GOT3 (cell line): ENCODE results near the gene TNIK.

ENCODE experiments used
- DNase-seq: peaks from one replicate; lab custom pipeline; 2025; ENCODE audit warnings: mixed read lengths; lab: John Stamatoyannopoulos, UW

TNIK gene

DNA sequence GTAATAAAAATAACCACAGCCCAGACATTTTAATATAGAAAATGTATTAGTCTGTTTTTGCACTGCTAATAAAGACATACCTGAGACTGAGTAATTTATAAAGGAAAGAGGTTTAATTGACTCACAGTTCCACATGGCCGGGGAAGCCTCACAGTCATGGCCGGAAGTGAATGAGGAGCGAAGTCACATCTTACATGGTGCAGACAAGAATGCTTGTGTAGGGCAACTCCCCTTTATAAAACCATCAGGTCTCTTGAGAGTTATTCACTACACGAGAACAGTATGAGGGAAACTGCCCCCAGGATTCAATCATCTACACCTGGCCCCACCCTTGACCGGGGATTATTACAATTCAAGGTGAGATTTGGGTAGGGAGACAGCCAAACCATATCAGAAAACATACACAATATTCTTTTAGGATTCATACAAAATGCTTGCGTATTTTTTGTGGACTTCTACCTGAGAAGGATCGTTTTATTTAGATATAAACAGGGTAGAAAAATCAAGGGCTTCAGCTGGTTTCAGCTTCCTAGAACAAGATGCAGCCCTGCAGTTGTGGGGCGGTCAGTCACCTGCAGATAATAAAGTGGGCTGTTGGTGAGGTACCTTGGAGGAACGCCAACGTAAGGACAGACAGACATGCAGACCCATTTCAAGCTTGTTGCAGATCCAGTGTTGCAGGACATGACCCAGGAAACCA lies 101.9 kb downstream of the TNIK start:
- DNase-seq: no peak

DNA sequence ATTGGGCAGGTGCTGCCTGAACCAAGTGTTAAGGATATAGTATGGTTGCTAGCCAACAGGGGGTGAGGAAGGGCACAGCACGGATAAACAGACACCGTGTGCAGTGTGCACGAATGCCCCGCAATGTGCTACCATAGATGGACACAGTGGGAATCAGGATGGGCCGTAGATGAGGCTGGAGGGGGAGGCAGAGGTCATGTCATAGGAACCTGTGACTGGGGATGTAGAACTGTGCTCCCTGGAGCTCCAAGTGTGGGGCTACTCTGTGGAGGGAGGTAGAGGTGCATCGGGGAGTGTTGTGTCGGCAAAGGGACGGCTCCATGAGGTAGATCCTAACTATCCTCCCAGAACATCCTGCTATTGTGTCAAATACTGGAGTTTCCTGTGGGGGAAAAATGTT lies 102.5 kb downstream of the TNIK start:
- no peak for DNase-seq

DNA sequence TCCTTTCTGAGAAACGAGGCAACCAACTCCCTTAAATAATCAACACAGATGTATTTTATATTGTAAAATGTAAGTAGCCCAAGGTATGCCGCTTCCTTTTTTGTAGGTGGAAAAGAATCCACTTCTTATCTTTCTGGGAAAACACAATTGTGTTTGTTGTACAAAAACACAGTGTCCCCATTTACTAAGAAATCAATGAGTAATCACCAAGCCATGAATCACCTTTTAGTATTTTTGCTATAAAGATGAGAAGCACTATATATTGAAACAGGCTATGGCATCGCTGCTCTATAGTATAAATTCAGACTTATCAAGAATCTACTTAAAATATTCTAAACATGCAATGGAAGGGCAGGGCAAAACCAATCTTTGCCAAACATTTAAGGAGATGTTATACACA lies 104.0 kb downstream of the TNIK start:
- DNase-seq: no peak

DNA sequence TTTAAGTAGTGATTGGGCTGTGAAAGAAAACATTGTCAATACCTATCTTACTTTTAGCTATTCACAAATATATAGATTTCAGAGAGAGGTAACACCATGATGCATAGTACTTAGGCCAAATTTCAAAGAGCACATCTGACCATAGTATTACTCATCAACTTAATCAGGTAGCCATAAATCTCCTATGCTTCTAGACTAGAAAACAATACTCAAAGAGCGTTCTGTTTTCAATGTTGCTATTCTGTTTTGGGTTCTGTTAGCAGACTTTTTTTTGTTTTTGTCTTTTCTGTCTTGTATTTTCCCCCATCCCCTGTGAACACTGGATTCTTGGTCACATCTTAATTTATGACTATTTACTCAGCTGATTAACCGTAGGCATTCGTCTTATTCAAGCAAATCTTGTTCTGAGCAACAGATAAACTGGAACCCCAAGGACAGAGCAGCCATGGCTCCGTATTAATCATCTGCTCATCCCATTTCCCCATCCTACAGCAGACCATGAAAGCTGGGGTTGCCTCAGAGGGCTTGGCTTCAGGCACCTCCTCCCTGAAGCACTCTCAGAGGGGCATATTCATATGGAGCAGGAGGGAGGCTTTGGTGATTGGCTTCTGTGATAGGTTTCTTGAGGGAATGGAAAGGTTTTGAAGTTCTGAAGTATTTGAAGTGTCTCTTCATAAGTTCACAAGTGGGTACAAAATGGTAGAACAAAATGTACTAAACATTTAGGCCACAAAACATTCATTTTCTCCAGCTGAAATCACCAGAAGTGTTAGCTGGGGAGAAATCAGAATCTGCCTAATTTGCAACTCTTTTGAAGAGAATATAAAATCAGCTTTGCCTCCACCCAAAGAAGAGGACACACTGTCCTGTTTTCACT lies 105.3 kb downstream of the TNIK start:
- DNase-seq: no peak

DNA sequence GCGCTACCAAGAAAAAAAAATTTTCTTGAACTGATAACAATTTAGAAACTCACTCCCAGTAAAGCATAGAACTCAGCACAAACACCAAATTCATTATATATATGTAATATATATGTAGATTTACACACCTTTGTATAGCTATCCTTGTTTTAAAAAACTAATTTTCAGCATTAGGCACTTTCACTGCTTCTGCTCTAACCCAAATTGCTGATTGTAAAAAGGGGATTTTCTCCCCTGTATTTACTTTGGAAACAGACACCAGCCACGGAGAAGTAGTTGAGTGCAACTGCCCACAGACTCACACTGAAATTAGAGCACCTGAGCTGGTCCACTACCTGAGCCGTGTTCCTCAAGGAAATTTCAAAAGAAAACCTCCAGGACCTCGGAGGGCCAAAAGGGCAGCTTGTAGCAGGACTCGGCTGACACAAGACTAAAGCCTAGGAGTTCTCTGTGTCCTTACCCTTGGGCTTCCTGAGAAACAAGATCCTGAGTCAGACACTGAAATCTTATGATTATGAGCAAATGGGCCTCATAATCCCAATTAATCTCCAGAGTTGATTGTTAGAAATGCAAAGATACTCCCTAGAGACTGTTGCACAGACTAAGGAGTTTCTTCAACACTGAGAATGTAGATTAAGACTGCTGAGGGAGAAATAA lies 106.0 kb downstream of the TNIK start:
- DNase-seq: no peak

DNA sequence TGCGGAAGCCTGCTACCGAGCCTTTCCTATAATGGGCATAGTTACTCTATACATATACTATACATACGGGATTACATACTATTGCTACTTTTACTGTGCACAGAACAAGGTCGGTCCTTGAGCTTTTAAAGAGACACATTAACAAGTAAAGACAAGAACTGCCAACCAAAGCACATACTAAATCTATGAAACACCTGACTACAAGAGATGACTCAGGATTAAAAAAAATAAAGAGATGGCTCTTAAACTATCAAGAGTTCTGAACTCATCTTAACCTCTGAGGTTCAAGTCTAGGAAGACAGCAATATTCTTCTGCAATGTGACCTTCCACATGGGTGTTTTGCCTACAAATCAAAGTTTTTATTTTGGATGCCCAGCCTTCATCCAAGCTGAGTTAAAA lies 106.8 kb downstream of the TNIK start:
- DNase-seq: no peak

DNA sequence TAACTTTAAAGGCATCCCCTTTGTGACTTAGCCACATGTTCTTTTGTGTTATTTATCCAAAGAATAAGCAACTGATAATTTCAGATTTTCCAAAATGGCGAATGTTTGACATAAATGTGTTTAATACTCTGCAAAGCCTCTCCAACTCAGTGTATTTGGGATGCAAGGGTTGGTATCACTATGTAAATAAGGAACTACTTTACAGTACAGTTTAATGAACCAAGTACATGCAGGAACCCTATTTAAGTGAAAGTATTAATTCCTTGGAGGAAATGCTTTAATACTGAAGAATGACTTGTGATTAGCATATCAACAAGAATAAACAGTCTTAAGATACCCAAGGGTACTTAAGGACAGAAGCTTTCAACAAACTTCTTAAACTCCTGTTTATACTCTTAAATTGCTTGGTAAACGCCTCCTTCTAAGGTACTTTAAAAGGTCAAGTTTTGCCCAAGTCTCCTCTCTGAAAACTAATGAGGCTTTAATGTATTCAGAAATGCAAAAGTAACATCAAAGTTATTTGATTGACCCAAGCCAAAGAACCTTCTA lies 107.7 kb downstream of the TNIK start:
- DNase-seq: no peak

DNA sequence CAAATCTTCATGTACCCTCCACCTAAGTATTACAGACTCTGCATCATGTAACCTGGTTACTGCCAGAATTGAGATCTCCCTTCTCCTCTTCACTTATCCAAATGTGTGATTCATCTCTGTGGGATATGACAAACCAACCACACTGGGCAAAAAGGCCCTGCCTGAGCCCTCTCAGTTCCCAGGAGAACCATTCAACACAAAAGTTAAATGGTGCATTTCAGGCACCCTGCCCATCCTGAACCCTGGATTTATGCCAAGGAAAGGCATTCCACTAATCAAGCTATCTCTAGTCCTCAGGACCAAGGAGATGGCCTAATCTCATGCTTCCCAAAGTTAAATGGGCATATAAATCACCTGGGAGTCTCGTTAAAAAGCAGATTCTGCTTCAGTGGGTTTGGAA lies 108.5 kb downstream of the TNIK start:
- DNase-seq: peak; percentile 80

DNA sequence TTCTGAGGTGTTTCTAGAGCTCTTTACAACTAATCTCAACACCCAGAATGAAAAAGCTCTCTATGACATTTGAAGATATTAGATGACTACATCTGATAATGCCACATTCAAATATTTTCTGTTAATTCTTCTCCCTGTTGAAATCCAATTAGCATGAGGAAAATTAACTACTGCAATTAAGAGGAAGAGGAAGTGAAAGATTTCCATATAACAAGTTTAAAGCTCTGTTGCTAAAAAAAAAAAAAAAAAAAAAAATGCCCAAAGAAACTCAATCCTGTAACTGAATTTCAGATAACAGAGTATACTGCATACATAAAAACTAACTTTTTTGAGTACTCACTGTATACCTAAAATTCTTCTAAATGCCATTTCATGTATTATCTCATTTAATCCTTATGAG lies 109.8 kb downstream of the TNIK start:
- no peak for DNase-seq

DNA sequence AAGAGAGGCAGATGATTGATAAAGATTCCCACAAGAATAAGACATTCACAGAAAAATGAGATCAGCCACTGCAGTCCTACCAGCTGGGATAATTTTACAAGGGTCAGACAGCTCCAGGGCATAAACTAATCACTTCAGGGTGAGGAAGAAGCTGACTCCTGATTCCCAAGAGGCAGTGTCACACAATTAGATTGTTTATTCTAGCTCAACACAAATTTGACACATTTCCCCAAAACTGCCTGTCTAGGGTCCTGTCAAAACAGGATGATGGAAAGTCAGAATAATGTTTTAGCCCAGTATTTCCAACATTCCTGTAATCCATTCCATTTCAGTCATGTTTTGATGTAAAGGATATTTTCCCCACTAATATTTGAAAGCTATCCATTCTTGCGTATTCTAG lies 110.8 kb downstream of the TNIK start:
- DNase-seq: no peak

DNA sequence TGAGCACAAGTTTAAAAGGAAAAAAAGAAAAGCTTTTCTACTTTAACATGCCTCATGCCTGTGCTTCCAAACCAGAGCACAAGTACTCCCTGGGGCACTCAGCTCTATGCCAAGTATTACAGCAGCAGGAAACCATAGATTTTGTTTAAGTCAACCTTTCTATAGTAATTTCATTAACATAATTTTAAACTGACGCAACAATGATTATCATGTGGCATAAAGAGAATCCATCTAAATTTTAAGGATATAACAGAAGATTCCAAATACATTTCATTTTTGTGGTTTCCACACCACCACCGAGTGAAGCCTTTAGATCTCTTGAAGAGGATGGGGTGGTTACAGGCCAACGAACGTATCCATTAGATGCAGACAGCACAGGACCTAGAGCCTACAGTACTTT lies 112.1 kb downstream of the TNIK start:
- DNase-seq: no peak

DNA sequence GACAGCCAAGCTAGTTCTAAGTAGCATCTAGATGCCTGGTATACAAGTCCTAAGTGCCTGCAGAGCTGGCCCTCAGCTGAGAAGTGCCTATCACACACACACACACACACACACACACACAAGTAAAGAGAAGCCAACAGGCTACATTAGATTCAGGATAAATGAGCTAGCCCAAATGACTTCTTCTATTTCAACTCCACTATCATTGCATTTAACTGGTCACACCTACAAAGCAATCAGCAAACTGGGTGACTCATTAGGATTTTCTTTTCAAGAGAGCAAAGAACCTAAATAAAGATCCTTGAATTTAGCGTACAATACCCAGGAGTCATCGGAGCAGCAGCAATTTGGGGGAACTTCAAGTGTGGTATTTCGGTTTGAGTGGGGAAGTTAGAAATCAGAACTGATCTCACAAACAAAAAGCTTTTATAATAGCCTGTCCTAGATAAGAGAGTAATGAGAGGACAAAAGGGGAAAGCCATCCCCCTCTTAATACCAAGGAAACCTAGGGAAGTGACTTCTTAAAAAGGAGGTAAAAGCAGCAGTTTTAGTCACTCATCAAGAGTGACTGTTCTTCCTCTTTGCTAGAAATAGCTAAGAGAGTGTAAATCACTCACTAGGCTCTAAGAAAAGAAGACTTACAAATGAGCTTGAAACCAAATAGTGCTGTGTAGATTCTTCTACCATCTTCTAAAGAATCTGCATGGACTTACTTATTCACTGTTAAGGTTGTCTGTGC lies 112.7 kb downstream of the TNIK start:
- DNase-seq: no peak

DNA sequence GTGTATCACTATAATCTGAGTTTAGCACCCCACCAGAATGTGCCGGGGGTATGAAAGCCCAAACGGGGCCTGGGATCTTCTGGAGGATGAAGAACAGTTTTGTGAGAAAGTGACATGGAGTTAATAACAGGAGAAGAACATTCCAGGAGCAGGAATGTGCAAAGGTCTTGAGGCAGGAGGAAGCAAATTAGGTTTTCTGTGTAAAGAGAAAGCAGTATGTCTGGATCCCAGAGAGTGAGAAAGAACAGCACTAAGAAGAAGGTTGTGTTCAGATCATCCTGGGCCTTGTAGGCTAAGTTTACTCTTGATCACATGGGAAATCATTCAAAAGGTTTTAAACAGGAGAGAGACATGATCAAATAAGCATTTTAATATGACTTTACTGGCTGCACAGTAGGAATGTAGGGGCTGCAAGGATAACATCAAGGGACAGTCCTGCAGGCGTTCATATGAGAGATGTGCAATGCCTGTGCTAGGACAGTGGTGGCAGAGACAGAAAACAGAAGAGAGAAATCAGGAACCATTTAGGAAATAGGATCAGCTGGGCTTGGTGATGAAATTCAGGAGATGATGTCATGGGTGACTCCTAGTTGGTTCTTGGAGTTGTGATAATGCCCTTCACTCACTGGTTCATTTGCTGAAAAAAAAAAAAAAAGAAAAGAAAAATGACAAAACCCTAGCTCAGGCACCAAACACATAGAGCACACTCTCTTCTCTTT lies 113.5 kb downstream of the TNIK start:
- DNase-seq: no peak

DNA sequence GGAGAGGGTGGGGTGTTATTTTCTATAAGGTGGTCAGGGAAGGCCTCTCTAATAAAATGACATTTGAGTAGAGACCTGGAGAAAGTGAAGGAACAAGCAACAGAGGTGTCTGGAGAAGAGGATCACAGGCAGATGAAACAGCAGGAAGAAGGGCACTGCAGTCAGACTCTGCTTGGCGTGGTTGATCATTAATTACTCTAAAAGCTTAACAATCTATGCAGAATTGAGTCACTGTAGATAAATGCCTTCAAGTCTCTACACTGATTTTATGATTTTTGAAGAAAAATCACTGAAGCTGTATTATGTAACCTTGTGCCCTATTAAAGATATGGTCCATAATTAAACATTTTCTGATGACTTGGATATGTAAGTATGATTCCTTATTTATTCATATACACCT lies 114.2 kb downstream of the TNIK start:
- no peak for DNase-seq

DNA sequence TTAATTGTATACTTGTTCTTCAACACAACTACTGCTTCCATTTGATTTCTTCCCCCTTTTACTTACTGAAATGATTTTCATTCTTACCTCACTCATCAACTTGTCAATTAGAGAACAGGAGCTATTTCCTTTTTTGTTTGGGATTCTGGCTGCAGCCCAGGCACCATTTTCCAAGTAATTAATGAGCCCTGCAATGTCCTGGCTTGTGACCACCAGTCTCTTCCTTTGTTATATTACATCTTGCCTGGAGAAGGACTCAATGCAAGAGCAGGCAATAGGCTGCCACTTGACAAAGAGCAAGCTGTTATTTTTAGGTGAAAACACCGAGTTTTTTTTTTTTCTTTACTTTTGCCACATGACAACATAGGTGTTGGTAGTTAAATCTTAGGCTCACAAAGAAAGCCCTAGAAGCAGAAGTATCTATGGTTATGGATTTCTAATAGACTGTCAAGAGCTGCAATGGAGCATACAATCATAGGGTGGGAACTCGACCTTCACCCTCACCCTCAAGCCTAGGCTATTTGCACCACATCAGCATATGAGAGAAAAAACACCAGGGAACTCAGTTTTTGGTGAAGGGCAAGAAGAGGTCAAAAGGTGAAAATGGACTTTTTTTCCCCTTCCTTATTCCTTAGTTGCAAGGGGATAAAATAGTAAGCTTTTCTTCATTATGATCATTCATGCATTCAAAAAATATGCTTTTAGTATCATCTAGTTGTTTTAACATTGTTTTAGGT lies 114.9 kb downstream of the TNIK start:
- DNase-seq: no peak

DNA sequence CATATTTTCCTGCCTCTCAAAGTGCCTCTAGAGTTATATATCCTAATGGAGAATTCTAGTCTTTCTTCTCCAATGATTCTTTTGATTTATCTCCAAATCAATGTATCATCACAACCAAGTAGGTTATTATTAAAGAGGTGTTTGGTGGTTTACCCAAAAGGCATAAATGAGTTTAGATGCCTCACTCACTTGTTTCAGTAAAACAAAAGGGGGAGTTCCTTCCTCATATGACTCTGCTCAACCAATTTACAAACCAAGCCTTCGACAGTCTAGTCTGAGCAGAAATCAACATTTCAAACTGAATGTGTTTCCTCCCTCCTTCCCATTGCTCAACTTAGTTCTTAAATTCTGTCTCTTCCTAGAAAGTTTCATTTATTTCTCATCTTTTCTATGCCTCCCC lies 116.5 kb downstream of the TNIK start:
- no peak for DNase-seq

DNA sequence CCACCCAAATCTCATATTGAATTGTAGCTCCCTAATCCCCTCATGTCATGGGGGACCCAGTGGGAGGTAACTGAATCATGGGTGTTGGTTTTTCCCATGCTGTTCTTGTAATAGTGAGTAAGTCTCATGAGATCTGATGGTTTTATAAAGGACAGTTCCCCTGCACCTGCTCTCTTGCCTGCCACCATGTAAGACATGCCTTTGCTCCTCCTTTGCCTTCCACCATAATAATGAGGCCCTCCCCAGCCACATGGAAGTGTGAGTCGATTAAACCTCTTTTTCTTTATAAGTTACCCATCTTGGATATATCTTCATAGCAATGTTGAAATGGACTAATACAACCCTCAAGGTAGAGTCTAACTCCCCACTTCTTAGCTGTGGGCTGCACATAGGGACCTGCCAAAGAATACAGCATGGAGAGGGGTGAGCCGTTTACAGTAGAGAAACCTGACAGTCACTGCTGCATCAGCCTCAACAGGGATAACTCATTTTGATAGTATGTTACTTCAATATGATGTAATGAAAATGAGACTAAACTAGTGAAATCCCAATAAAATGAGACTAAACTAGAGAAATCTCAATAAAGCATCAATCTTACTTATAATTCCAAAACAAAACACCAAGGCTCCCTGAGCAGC lies 117.3 kb downstream of the TNIK start:
- no peak for DNase-seq

DNA sequence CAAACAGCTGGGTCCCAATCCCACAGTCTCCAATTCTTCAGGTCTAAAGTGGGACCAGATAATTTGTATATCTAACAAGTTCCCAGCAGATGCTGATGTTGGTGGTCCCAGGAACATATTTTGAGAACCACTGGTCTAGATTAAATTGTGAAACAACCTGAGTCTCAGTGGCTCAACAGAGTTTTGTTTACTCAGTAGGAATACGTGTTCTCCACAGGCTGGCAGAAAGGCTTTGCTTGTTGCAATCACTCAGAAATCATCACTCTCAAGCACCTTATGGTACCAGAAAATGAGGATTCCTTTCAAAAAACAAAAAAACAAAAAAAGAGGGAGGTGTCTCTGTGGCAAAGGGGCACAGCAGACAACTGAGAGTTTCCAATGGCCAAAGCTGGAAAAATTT lies 118.0 kb downstream of the TNIK start:
- no peak for DNase-seq

DNA sequence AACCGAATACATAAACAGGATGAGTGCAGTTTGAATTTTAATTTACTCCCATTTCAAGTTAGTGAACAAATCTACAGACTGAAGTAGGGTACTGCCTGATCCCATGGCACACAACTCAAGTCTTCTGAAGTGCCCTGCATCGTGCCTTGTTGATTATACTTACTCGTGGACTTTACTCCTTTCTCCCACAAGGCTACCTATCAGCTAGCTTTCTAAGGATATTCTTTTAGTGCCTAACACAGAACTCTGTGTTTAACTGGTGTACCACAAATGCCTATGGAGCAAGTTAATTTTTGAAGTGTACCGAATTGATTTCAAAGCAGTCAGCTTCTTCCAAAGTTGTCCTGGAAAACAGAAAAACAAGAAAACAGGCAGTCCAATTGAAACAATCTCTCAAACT lies 119.8 kb downstream of the TNIK start:
- DNase-seq: no peak

DNA sequence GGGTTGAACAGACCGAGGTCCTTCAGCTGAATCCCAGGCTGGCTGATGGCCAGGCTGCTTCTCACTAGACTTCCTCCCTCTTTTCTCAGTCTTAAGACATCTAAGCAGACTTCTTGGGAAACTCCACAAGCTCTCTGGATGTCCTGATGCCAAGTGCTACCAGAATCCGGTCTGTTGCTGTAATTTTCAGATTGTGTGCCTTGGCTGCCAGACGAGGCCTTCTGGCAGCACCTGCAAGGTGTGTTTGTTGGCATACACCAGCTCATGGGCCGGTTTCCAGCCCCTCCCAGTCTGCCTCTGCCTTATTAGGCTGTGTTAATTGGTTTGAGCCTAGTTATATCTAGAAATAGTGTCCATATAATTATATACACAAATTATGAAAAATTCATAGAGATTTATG lies 120.6 kb downstream of the TNIK start:
- DNase-seq: no peak
